A375 (cell line): ENCODE data around the gene KIF7. TPM values are rescaled to one million over a fixed set of nuclear protein-coding genes. Genes with fewer than 3 reads are reported as not detected.

Source experiments
- total RNA-seq: library from RNA; depleted of rRNA; stranded (reverse); fragments of >200 nt; shearing (Covaris generic); gene quantifications from 2 replicates; pipeline ENCODE4 v1.2.3, GENCODE V29; 2014; rRNA removed

Gene KIF7, protein sequence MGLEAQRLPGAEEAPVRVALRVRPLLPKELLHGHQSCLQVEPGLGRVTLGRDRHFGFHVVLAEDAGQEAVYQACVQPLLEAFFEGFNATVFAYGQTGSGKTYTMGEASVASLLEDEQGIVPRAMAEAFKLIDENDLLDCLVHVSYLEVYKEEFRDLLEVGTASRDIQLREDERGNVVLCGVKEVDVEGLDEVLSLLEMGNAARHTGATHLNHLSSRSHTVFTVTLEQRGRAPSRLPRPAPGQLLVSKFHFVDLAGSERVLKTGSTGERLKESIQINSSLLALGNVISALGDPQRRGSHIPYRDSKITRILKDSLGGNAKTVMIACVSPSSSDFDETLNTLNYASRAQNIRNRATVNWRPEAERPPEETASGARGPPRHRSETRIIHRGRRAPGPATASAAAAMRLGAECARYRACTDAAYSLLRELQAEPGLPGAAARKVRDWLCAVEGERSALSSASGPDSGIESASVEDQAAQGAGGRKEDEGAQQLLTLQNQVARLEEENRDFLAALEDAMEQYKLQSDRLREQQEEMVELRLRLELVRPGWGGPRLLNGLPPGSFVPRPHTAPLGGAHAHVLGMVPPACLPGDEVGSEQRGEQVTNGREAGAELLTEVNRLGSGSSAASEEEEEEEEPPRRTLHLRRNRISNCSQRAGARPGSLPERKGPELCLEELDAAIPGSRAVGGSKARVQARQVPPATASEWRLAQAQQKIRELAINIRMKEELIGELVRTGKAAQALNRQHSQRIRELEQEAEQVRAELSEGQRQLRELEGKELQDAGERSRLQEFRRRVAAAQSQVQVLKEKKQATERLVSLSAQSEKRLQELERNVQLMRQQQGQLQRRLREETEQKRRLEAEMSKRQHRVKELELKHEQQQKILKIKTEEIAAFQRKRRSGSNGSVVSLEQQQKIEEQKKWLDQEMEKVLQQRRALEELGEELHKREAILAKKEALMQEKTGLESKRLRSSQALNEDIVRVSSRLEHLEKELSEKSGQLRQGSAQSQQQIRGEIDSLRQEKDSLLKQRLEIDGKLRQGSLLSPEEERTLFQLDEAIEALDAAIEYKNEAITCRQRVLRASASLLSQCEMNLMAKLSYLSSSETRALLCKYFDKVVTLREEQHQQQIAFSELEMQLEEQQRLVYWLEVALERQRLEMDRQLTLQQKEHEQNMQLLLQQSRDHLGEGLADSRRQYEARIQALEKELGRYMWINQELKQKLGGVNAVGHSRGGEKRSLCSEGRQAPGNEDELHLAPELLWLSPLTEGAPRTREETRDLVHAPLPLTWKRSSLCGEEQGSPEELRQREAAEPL (N-terminal part only)
- total RNA-seq: 11.9 and 14.1 TPM in 2 replicates

DNA sequence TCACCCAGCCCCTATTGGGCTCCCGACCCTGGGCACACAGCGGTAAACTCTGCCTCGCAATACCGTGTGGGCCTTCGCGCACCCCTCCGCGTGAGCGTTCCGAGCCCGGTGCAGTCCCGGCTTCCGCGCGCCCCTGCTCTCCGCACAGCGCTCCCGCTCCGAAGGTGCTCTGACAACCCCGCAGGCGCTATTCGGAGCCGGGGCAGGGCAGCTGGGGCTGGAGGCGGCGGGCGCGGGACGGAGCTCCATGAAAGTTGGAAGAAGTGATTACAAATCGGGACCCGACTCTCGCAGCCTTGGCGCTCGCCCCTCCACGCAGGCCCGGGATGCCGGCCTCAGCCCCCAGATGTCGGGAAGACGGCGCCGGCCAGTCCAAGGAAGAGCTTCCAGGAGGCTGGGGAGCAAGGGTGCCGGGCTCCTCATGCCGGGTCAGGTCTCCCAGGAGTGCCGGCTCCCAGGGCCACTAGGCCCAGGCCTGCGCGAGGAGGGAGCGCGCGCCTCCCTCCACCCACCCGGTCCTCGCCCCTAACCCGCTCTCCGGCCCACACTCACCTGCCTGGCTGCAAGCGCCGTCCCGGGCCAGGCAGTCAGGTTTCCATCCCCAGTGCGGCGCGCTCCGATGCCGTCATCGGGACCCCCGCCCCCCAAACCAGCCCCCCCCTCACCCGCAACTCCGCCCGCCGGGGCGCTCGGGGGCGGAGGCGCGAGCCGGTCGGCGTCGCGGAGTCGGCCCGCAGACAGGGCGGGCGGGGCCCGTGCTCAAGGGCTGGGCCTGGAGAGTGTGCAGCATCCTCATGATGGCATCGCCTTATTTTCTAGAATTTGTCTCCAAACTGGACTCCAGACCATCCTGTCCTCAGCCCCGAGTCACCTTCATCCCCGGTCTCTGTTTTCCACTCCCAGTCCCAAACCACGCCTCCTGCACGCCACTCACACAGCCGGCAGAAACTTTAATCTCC lies at the start of gene KIF7:
KIF7 (minus strand) TSS at position 621 of the 959 bp plus-strand sequence. CDS start 2,537 bp downstream, outside the sequence.

DNA sequence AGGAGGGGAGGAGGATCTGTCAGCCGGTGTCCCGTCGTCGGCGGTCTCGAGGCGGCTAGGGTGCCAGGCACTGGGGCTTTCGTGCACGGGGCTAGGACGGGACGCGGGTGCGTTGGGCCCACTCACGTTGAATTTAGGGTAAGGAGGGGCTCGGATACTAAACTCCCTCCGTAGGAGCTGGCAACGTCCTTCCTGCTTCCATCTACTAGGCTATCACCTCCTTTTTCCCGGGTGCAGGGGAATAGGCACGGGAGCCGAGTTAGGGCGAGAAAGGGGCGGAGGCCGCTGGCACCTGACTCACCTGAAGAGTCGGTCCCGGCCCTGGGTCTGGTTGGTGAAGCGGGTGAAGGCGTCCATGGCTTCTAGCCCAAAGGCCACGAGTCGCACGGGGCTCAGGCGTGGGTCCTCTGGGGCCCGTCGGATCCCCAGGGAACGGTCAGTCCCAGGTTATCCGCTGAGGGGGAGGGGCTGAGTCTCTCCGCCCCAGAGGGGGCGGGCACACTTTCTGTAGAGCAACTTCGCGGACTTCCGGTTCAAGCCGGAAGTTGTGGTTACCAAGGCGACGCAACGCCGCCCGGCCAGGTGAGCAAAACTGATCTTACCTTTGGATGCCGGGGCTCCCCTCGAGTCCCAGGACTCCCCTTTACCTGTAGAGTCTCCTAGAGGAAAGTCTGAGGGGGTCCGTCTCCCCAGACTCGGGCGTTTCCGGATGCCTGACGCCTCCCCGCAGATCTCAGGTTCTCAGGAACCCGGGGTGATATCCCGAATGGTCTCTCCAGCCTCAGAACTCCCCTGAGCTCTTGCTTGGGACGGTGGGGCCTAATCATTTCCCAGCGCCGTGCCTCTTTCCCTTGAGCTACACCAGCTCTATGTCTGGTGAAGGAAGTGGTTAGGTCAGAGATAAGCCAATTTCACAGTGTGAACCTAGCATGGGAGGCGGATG lies 35.3 kb upstream of the KIF7 start, which contains the start of the genes PEX11A and WDR93:
PEX11A (minus strand) TSS at position 479 of the 943 bp plus-strand sequence; CDS start at position 357, 122 bp downstream.
WDR93 (plus strand) TSS at position 536 of the 943 bp plus-strand sequence. CDS start 10,936 bp downstream, outside the sequence.

DNA sequence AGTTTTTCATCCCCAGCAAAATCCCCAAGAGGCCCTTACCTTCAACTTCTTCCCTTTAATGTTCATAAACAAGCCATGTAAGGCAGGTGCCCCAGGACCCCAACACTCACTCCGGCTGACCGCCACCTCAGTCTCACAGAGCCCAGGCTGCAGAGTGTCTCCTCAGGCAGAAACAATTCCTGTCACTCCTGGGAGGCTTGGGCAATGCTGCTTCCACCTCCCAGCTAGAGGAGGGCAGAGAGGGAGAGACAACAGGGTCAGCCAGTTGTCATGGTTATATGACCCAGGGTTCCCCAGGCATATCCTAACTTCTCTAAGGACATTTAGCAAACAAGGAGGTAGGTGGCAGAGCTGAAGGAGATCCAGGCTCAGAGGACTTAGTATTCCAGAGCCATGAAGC lies 23.9 kb upstream of the KIF7 start, which contains the start of gene PLIN1:
PLIN1 (minus strand) TSS at position 156 of the 400 bp plus-strand sequence. CDS start 1,878 bp downstream, outside the sequence.

Other genes starting within 250 kb of the KIF7 start
- not detected in 2 replicates for gene RHCG, start 158.9 kb downstream of the KIF7 start, total RNA-seq
- 9.2 and 10.2 TPM in 2 replicates for gene TICRR, start 80.0 kb downstream of the KIF7 start, total RNA-seq
- gene PLIN1, start 23.9 kb upstream of the KIF7 start, total RNA-seq: not detected in 2 replicates
- gene PEX11A, start 35.3 kb upstream of the KIF7 start, total RNA-seq: 3.7 and 4.8 TPM in 2 replicates
- gene WDR93, start 35.3 kb upstream of the KIF7 start, total RNA-seq: 0.05 TPM in 1 of 2 replicates, not detected in the other
- 6.0 and 8.9 TPM in 2 replicates for gene MESP1, start 95.8 kb upstream of the KIF7 start, total RNA-seq
- 0.74 and 0.98 TPM in 2 replicates for gene MESP2, start 120.9 kb upstream of the KIF7 start, total RNA-seq
- gene ANPEP, start 159.4 kb upstream of the KIF7 start, total RNA-seq: 108 and 116 TPM in 2 replicates
- 39.5 and 58.7 TPM in 2 replicates for gene AP3S2, start 238.5 kb upstream of the KIF7 start, total RNA-seq